Stimulated activated CD8-positive, alpha-beta memory T cell treated with anti-CD3 and anti-CD28 coated beads, Interleukin-15, amount 100 ng/mL, for 4 hours (primary cell): ENCODE results near the gene SSNA1.
A peak's percentile ranks its signal among the peaks of the same experiment; 100 is the strongest.
"Not testable (repeated sequence)": the region's sequence is repeated elsewhere in the genome, so short reads cannot be mapped to it uniquely, and the experiment has no call there.

Experiments
- DNase-seq, 2 donors: peaks; one replicate each; pipeline ENCODE4 v3.0.0-alpha.2; 2020; ENCODE audit warnings: low read depth in 2 of 2

SSNA1 gene

DNA sequence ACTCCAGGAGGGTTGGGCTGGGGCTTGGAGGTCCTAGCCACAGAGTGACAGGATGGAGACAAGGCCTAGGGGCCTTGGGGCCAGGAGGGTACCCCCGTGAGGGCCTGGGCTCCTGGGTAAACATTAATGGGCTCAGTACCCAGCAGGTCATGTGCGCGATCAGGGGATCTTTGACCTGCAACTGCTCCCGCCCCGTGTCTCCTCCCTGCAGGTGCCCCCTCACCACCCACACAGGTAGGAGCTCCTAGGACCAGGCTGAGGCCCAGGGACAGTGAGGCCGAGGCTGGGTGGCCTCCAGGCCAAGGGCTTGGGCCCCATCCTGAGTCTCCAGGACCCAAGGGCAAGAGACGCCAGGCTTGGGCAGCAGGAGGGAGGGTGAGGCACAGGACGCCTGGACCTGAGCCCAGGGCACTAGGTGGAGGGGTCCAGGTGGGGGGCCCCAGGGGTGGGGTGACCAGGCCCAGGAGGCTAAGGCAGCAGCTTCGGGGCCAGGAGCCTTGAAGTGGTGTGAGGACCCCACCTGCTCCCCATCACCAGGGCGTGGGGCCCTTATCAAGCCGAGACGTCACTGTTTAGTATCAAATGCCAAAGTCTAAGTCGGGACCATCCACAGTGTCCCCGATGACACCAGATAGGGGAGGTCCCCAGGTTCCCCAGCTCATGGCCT is 42.4 kb downstream of the SSNA1 start, which contains the start of gene SLC34A3:
SLC34A3 (plus strand) TSS at position 197 of the 667 bp plus-strand sequence. CDS start 802 bp downstream, outside the sequence.
- DNase-seq, result no peak

DNA sequence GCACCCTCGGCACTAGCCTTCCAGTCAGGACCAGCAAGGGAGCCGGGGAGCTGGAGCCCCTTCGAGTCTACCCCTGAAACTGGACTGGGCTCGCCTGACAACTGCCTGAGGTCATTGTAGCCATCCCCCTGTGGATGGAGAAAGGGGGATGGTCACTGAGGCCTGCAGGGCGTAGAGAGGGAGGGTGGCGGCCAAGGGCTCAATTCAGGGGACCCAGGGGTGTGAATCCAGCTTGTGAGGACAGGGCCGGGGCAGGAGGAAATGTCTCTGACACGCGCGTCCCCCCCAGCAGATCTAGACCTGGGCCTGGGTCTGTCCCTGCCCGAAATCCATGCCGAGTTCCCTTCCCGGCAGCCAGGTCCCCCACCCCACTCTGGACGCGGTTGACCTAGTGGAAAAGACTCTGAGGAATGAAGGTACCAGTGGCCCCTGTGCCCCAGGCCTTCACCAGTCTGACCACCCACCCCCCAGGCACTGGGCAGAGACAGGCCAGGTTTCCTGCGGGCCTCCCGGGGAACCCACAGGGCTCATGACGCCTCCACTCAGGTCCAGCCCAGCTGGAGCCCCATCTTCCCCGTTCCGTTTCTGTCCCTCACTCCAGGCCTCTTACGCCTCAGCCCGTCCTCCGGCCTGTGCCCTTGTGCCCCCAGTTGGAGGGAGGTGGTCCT is 43.0 kb downstream of the SSNA1 start:
- no peak for DNase-seq

- DNase-seq, result no peak
Observed at GRCh38 chr9:137232101-137232500, 43.6 kb downstream of the SSNA1 start.

DNA sequence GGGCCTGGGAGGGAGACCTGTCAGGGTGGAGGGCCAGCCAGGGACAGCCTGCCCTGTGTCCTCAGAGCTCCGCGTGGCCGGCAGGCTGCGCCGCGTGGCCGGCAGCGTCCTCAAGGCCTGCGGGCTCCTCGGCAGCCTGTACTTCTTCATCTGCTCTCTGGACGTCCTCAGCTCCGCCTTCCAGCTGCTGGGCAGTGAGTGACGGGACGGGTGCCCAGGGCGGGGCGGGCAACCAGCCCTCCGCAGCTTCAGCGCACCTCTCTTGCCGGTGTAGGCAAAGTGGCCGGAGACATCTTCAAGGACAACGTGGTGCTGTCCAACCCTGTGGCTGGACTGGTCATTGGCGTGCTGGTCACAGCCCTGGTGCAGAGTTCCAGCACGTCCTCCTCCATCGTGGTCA is 44.0 kb downstream of the SSNA1 start:
- DNase-seq, result no peak

DNA sequence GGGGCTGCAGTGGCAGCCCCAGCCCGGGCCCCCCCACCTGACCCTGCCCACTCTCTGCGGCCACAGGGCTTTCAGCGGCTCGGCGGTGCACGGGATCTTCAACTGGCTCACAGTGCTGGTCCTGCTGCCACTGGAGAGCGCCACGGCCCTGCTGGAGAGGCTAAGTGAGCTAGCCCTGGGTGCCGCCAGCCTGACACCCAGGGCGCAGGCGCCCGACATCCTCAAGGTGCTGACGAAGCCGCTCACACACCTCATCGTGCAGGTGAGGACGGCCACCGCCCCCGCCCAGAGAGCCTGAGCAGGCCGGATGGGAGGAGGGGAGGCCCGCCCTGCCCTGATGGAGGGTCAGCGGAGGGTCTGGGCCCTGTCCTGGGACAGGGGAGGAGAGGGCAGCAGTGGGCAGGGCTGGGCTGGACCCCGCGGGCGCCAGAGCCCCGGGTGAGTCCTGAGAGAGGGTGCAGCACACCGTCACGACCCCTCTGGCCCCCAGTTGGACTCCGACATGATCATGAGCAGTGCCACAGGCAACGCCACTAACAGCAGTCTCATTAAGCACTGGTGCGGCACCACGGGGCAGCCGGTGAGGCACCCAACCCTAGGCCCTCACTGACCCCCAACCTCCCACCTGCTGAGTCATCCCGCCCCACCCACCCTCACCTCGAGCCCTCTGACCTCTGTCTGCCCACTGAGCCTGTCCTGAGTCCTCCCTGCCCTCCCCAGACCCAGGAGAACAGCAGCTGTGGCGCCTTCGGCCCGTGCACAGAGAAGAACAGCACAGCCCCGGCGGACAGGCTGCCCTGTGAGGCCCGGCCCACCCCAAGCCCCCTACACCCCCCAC is 44.9 kb downstream of the SSNA1 start:
- DNase-seq, result no peak

DNA sequence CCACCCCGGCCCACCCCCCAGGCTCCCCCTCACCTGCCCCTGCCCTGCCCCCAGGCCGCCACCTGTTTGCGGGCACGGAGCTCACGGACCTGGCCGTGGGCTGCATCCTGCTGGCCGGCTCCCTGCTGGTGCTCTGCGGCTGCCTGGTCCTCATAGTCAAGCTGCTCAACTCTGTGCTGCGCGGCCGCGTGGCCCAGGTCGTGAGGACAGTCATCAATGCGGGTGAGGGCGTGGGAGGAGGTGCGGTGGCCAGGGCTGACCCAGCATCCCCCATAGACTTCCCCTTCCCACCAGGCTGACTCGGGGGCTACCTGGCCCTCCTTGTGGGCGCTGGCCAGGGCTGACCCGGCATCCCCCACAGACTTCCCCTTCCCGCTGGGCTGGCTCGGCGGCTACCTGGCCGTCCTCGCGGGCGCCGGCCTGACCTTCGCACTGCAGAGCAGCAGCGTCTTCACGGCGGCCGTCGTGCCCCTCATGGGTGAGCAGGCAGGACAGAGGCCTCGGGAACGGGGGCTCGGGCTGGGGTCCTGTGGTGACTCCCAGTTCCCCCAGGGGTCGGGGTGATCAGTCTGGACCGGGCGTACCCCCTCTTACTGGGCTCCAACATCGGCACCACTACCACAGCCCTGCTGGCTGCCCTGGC is 45.7 kb downstream of the SSNA1 start:
- no peak for DNase-seq

GRCh38 chr9:137234758-137235423 is 46.4 kb downstream of the SSNA1 start:
- DNase-seq, result no peak

DNA sequence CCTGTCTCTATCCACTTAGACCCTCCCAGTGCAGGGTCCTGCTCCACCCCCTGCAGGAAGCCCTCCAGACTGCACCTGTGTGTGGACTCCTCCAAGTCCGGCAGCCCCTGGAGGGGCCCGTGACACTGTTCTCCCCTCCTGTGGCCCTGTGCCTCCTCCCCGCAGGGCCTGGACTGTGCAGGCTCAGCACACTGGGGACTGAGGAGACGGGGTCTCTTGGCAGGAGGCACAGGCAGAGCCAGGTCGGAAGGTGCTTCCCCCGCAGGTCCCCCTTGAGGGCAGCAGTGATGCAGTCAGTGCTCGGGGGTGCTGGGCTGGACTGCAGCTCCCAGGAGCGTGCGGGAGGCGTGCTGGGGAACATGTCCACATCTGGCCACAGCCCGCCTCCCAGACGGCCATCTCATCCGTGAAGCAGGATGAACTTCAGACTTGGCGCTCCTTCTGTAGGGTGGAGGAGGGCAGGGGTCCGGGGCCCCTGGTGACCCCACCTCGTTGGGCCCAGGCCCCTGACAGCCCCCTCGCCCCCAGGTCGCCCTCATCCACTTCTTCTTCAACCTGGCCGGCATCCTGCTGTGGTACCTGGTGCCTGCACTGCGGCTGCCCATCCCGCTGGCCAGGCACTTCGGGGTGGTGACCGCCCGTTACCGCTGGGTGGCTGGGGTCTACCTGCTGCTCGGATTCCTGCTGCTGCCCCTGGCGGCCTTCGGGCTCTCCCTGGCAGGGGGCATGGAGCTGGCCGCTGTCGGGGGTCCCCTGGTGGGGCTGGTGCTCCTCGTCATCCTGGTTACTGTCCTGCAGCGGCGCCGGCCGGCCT is 47.2 kb downstream of the SSNA1 start:
- DNase-seq, result no peak

DNA sequence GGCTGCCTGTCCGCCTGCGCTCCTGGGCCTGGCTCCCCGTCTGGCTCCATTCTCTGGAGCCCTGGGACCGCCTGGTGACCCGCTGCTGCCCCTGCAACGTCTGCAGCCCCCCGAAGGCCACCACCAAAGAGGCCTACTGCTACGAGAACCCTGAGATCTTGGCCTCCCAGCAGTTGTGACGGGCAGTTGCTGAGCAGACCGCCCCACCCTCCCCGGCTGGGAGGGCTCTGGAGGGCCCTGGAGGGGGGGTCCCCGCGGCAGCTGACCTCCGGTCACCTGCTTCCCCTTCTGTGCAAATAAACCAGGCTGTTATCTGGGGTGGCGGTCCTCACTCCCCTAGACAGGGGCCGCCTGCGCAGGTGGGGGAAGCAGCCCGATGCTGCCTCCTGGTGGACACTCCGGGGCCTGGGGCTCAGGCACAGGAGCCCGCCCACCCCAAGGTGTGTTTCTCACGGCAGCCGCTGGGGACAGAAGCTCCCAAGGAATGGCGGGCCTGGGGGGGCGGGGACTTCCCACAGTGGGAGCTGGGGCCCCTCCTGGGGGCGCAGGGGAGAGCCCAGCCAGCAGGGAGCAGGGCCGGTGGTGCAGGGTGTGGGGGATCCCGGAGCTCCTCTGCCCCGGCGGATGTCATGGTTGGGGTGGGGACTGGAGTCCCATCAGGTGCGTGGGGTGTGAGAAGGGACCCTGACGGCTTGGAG is 47.9 kb downstream of the SSNA1 start:
- DNase-seq, result peak; percentile 74 to 80

DNA sequence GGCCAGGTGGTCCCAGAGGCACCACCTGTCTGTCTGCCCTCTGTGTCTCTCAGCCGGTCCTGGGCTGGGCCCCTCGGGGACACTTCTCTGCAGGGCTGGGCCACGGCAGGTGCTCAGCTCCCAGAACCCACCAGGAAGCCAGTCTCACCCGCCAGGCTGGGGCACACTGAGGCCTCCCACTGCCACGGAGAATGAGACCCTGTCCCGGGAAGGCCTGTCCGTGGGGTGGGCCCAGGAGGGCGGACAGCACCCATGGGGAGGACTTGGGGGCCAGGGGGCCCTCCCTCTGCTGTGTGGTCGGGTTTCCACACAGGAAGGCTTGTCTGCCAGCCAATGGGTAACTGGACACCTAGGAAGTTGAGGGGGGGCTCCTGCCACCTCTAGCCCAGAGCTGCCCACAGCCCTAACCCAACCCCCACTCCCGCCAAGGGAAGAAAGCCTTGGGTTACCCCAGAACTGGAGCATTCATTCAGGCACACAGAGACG is 48.5 kb downstream of the SSNA1 start:
- DNase-seq, result no peak

- no peak for DNase-seq
Observed at GRCh38 chr9:137237759-137238726, 49.6 kb downstream of the SSNA1 start.

DNA sequence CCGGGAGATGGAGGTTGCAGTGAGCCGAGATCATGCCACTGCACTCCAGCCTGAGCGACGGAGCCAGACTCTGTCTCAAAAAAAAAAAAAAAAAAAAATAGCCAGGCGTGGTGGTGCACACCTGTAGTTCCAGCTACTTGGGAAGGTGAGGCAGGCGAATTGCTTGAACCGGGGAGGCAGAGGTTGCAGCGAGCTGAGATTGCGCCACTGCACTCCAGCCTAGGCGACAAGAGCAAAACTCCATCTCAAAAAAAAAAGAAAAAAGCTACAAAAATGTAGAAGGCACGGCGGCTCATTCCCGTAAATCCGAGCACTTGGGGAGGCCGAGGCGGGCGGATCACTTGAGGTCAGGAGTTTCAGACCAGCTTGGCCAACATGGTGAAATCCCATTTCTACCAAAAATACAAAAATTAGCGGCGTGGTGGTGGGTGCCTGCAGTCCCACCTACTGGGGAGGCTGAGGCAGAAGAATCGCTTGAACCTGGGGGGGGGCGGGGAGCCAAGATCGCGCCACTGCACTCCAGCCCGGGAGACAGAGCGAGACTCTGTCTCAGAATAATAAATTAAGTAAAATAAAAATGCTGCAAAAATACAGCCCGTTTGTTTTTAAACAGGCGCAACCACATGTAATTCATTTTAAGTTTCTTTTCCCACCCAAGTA is 51.2 kb downstream of the SSNA1 start:
- DNase-seq, result not testable (repeated sequence)
